SK-N-SH treated with all-trans-retinoic acid at 6 μM for 48 hours (cell line): Measurements from ENCODE around the gene MPC2.

Source experiments
- ATAC-seq: fragments of 200-7000 bp; cut with Tn5 transposase; 3 replicates; pipeline ENCODE4 v1.9.1; 2020; ENCODE audit warnings: mild to moderate bottlenecking, moderate library complexity
- ARNTL ChIP-seq: fragments of 450-650 bp; formaldehyde crosslinking; IDR thresholded peaks from 2 replicates; pipeline ENCODE4 v1.5.0; 2020; ENCODE audit warnings: low read depth, mild to moderate bottlenecking, moderate library complexity, borderline replicate concordance
- BACH2 ChIP-seq: fragments of 250-450 bp; sonication (Bioruptor Pico); IDR thresholded peaks from 2 replicates; pipeline ENCODE4 v1.9.0; 2021; ENCODE audit warnings: mild to moderate bottlenecking, borderline replicate concordance
- CSDC2 ChIP-seq: fragments of 250-450 bp; sonication (Bioruptor Pico); IDR thresholded peaks from 2 replicates; pipeline ENCODE4 v1.5.0; 2020; ENCODE audit warnings: mild to moderate bottlenecking, moderate library complexity
- ESRRG ChIP-seq: fragments of 250-450 bp; sonication (Bioruptor Pico); IDR thresholded peaks from 2 replicates; pipeline ENCODE4 v1.6.1; 2021; ENCODE audit warnings: mild to moderate bottlenecking
- GLIS3 ChIP-seq: fragments of 250-450 bp; sonication (Bioruptor Pico); IDR thresholded peaks from 2 replicates; pipeline ENCODE4 v1.5.0; 2020; ENCODE audit warnings: mild to moderate bottlenecking, moderate library complexity
- ISL1 ChIP-seq: fragments of 250-450 bp; sonication (Bioruptor Pico); IDR thresholded peaks from 2 replicates; pipeline ENCODE4 v2.1.2; 2022; ENCODE audit warnings: mild to moderate bottlenecking, moderate library complexity
- OSR1 ChIP-seq: fragments of 250-450 bp; sonication (Bioruptor Pico); IDR thresholded peaks from 2 replicates; pipeline ENCODE4 v1.8.0; 2022; ENCODE audit warnings: moderate library complexity, mild to moderate bottlenecking, inconsistent platforms
- PPARA ChIP-seq: fragments of 250-450 bp; sonication (Bioruptor Pico); IDR thresholded peaks from 2 replicates; pipeline ENCODE4 v1.5.0; 2020; ENCODE audit warnings: mild to moderate bottlenecking, borderline replicate concordance
- RARB ChIP-seq: fragments of 250-450 bp; sonication (Bioruptor Pico); IDR thresholded peaks from 2 replicates; pipeline ENCODE4 v1.8.0; 2021; ENCODE audit warnings: mild to moderate bottlenecking, moderate library complexity
- SNAI2 ChIP-seq: fragments of 250-450 bp; sonication (Bioruptor Pico); IDR thresholded peaks from 2 replicates; pipeline ENCODE4 v1.5.0; 2020; ENCODE audit warnings: mild to moderate bottlenecking, moderate library complexity
- TCF4 ChIP-seq: fragments of 250-450 bp; sonication (Bioruptor Pico); IDR thresholded peaks from 2 replicates; pipeline ENCODE4 v1.8.0; 2021; ENCODE audit warnings: mild to moderate bottlenecking, moderate library complexity, borderline replicate concordance
- ZC3H10 ChIP-seq: fragments of 250-450 bp; sonication (Bioruptor Pico); IDR thresholded peaks from 2 replicates; pipeline ENCODE4 v1.5.1; 2021; ENCODE audit warnings: mild to moderate bottlenecking, moderate library complexity
- ZFP3 ChIP-seq: fragments of 250-450 bp; sonication (Bioruptor Pico); IDR thresholded peaks from 2 replicates; pipeline ENCODE4 v1.5.0; 2020; ENCODE audit warnings: mild to moderate bottlenecking, moderate library complexity
- ZFP30 ChIP-seq: fragments of 450-650 bp; formaldehyde crosslinking; IDR thresholded peaks from 2 replicates; pipeline ENCODE4 v1.5.0; 2022; ENCODE audit warnings: mild to moderate bottlenecking, moderate library complexity
- ZNF565 ChIP-seq: fragments of 450-650 bp; formaldehyde crosslinking; conservative IDR thresholded peaks from 2 replicates; pipeline ENCODE4 v1.5.0; 2020; ENCODE audit warnings: low read depth, mild to moderate bottlenecking, moderate library complexity
- ZNF70 ChIP-seq: fragments of 450-650 bp; formaldehyde crosslinking; IDR thresholded peaks from 2 replicates; pipeline ENCODE4 v1.5.0; 2020; ENCODE audit warnings: mild to moderate bottlenecking, moderate library complexity
- ZNF8 ChIP-seq: fragments of 450-650 bp; formaldehyde crosslinking; IDR thresholded peaks from 2 replicates; pipeline ENCODE4 v1.5.0; 2020; ENCODE audit warnings: mild to moderate bottlenecking, moderate library complexity
- TF ChIP-seq, protein P1 (sequence below): fragments of 250-450 bp; sonication (Bioruptor Pico); IDR thresholded peaks from 2 replicates; pipeline ENCODE4 v1.5.1; 2021; ENCODE audit warnings: mild to moderate bottlenecking, moderate library complexity
- TF ChIP-seq, protein P2 (sequence below): fragments of 250-450 bp; sonication (Bioruptor Pico); IDR thresholded peaks from 2 replicates; pipeline ENCODE4 v1.5.0; 2020; ENCODE audit warnings: mild to moderate bottlenecking, moderate library complexity
- TF ChIP-seq, protein P3 (sequence below): fragments of 250-450 bp; sonication (Bioruptor Pico); IDR thresholded peaks from 2 replicates; pipeline ENCODE4 v1.8.0; 2021; ENCODE audit warnings: low read depth, mild to moderate bottlenecking, moderate library complexity, borderline replicate concordance
- TF ChIP-seq, protein P4 (sequence below): fragments of 250-450 bp; sonication (Bioruptor Pico); IDR thresholded peaks from 2 replicates; pipeline ENCODE4 v1.5.1; 2020; ENCODE audit warnings: low read depth, mild to moderate bottlenecking, moderate library complexity
- TF ChIP-seq, protein P5 (sequence below): fragments of 250-450 bp; sonication (Bioruptor Pico); IDR thresholded peaks from 2 replicates; pipeline ENCODE4 v1.8.0; 2020; ENCODE audit warnings: mild to moderate bottlenecking, moderate library complexity, borderline replicate concordance

MPC2 gene

DNA sequence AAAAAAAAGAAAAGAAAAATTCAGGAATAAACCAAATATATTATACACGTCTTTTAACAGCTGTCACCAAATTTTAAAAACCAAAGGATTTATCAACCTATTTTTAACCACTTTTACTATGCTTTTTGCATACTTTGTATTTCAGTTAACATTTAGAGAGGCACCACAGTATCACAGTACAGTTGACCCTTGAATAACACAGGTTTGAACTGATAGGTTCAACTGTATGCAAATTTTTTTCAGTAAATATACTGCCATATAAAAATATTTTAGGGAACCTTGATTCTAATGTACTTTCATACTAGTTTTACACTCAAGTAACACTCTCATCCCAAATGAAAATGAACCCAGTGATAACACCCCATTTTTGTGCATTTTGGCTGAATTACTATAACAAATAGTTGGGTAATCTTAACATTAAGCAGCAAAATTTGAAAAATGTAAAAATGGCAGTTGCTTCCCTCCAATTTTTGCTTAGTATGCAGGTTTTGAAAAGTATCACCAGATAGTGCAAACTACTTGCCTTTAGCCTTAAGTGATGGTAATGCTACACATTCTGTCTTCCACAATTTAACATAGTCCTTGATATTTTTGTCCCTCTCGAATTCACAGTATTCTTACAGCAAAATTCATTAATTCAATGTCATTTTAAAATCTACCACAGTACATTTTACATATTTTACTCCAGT, 12.2 kb downstream of the MPC2 start (continued):
- TF ChIP-seq, protein P1, sequence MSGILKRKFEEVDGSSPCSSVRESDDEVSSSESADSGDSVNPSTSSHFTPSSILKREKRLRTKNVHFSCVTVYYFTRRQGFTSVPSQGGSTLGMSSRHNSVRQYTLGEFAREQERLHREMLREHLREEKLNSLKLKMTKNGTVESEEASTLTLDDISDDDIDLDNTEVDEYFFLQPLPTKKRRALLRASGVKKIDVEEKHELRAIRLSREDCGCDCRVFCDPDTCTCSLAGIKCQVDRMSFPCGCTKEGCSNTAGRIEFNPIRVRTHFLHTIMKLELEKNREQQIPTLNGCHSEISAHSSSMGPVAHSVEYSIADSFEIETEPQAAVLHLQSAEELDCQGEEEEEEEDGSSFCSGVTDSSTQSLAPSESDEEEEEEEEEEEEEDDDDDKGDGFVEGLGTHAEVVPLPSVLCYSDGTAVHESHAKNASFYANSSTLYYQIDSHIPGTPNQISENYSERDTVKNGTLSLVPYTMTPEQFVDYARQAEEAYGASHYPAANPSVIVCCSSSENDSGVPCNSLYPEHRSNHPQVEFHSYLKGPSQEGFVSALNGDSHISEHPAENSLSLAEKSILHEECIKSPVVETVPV (CRISPR knock-in tag) = no peak
- TF ChIP-seq, protein P2, sequence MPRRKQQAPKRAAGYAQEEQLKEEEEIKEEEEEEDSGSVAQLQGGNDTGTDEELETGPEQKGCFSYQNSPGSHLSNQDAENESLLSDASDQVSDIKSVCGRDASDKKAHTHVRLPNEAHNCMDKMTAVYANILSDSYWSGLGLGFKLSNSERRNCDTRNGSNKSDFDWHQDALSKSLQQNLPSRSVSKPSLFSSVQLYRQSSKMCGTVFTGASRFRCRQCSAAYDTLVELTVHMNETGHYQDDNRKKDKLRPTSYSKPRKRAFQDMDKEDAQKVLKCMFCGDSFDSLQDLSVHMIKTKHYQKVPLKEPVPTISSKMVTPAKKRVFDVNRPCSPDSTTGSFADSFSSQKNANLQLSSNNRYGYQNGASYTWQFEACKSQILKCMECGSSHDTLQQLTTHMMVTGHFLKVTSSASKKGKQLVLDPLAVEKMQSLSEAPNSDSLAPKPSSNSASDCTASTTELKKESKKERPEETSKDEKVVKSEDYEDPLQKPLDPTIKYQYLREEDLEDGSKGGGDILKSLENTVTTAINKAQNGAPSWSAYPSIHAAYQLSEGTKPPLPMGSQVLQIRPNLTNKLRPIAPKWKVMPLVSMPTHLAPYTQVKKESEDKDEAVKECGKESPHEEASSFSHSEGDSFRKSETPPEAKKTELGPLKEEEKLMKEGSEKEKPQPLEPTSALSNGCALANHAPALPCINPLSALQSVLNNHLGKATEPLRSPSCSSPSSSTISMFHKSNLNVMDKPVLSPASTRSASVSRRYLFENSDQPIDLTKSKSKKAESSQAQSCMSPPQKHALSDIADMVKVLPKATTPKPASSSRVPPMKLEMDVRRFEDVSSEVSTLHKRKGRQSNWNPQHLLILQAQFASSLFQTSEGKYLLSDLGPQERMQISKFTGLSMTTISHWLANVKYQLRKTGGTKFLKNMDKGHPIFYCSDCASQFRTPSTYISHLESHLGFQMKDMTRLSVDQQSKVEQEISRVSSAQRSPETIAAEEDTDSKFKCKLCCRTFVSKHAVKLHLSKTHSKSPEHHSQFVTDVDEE = no peak
- TF ChIP-seq ZNF70 (CRISPR knock-in tag) (no peak), SNAI2 (CRISPR knock-in tag) (no peak)

DNA sequence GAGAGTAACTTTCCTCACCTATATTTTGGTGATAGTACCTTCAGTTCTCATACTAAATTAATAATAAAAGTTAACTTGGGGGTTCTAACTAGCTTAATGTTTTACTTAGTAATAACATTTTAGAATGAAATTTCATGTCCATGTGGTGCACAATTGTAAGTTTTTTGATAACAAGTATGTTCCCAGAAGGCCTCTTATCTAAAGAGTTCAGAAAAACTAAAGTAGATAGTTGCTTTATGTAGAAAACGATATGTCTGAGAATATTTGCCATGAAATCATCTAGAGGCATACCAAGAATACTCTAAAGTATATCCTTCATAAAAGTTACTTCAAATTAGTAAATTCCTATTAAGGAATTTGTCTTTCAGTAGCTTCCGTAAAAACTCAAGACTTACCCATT, 12.8 kb downstream of the MPC2 start:
- ATAC-seq = no peak
- TF ChIP-seq CSDC2 (no peak), BACH2 (CRISPR knock-in tag) (no peak), ARNTL (CRISPR knock-in tag) (no peak), ISL1 (CRISPR knock-in tag) (no peak), PPARA (CRISPR knock-in tag) (no peak), ZFP30 (CRISPR knock-in tag) (no peak), ZC3H10 (CRISPR knock-in tag) (no peak)
- TF ChIP-seq, protein P3, sequence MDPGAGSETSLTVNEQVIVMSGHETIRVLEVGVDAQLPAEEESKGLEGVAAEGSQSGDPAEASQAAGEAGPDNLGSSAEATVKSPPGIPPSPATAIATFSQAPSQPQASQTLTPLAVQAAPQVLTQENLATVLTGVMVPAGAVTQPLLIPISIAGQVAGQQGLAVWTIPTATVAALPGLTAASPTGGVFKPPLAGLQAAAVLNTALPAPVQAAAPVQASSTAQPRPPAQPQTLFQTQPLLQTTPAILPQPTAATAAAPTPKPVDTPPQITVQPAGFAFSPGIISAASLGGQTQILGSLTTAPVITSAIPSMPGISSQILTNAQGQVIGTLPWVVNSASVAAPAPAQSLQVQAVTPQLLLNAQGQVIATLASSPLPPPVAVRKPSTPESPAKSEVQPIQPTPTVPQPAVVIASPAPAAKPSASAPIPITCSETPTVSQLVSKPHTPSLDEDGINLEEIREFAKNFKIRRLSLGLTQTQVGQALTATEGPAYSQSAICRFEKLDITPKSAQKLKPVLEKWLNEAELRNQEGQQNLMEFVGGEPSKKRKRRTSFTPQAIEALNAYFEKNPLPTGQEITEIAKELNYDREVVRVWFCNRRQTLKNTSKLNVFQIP (CRISPR knock-in tag) = no peak

DNA sequence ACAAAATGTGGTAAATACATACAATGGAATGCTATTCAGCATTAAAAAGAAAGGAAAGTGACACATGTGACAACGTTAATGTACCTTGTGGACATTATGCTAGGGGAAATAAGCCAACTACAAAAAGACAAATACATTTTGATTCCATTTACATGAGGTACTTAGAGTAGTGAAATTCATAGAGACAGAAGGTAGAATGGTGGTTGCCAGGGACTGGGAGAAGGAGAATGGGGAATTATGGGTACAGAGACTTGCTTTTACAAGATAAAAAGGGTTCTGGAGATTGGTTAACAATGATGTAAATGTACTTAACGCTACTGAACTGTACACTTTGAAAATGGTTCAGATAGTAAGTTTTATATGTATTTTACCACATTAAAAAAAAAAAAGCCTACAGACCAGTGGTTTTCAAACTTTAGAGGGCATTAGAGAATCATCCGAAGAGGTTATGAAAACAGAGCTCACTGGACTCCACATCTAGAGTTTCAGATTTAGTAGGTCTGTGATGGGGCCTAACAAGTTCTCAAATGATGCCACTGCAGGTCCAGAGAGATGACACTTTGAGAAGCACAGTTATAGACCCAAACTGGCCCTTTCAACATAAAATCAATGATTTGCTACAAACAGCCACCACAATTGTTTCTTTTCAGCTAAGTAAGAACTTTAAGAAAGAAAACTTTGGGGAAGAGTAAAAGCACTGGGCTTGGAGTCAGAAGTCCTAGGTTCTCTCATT, 13.4 kb downstream of the MPC2 start:
- no peak for TF ChIP-seq ZFP3
- TF ChIP-seq, protein P2 = no peak
- TF ChIP-seq GLIS3 (CRISPR knock-in tag) = no peak
- TF ChIP-seq OSR1 (CRISPR knock-in tag) = no peak
- no peak for TF ChIP-seq ESRRG (CRISPR knock-in tag)
- TF ChIP-seq, protein P1 (CRISPR knock-in tag) = no peak
- TF ChIP-seq ZNF565 (CRISPR knock-in tag) = no peak
- no peak for TF ChIP-seq ZC3H10 (CRISPR knock-in tag)
- no peak for TF ChIP-seq RARB (CRISPR knock-in tag)
- TF ChIP-seq ZNF70 (CRISPR knock-in tag) = no peak
- TF ChIP-seq, protein P4, sequence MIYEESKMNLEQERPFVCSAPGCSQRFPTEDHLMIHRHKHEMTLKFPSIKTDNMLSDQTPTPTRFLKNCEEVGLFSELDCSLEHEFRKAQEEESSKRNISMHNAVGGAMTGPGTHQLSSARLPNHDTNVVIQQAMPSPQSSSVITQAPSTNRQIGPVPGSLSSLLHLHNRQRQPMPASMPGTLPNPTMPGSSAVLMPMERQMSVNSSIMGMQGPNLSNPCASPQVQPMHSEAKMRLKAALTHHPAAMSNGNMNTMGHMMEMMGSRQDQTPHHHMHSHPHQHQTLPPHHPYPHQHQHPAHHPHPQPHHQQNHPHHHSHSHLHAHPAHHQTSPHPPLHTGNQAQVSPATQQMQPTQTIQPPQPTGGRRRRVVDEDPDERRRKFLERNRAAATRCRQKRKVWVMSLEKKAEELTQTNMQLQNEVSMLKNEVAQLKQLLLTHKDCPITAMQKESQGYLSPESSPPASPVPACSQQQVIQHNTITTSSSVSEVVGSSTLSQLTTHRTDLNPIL = no peak
- TF ChIP-seq ZFP30 (CRISPR knock-in tag) = no peak
- TF ChIP-seq, protein P5, sequence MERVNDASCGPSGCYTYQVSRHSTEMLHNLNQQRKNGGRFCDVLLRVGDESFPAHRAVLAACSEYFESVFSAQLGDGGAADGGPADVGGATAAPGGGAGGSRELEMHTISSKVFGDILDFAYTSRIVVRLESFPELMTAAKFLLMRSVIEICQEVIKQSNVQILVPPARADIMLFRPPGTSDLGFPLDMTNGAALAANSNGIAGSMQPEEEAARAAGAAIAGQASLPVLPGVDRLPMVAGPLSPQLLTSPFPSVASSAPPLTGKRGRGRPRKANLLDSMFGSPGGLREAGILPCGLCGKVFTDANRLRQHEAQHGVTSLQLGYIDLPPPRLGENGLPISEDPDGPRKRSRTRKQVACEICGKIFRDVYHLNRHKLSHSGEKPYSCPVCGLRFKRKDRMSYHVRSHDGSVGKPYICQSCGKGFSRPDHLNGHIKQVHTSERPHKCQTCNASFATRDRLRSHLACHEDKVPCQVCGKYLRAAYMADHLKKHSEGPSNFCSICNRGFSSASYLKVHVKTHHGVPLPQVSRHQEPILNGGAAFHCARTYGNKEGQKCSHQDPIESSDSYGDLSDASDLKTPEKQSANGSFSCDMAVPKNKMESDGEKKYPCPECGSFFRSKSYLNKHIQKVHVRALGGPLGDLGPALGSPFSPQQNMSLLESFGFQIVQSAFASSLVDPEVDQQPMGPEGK (CRISPR knock-in tag) = no peak
- no peak for TF ChIP-seq CSDC2
- no peak for TF ChIP-seq TCF4 (CRISPR knock-in tag)
- no peak for TF ChIP-seq ISL1 (CRISPR knock-in tag)
- no peak for TF ChIP-seq ZNF8 (CRISPR knock-in tag)

More for the DNA sequence above, 13.4 kb downstream of the MPC2 start:
- no peak for ATAC-seq
